ENCODE measurements around the gene FRG1.
A peak's percentile ranks its signal among the peaks of the same experiment; 100 is the strongest.
"Not testable (repeated sequence)": the region's sequence is repeated elsewhere in the genome, so short reads cannot be mapped to it uniquely, and the experiment has no call there.

Gene FRG1

GRCh38 chr4:189912170-189912569 lies 28.5 kb upstream of the FRG1 start:
- Histone ChIP-seq H3K79me2 (ENCODE audit: control insufficient read depth, insufficient read depth, low read length, poor library complexity) (no peaks in the 10 kb centered on the region), H3K79me1 (ENCODE audit: low read length) (no peaks in the 10 kb centered on the region), H4K12ac (ENCODE audit: low read depth, low read length) (no peak overlapping the region), H3K18ac (ENCODE audit: low read length) (no peak overlapping the region), H2AK5ac (ENCODE audit: low read length) (no peak overlapping the region), H3K4me2 (ENCODE audit: low read length) (no peak overlapping the region), H2BK12ac (ENCODE audit: low read length) (no peak overlapping the region), H2BK120ac (ENCODE audit: insufficient read depth, low read length, poor library complexity) (no peak overlapping the region), H2AFZ (ENCODE audit: insufficient read depth, low read length, poor library complexity) (no peak overlapping the region), H3K4me1 (ENCODE audit: control insufficient read depth in 1 of 2, insufficient read depth in 2 of 2, low read length in 2 of 2) (no peaks in the 10 kb centered on the region), H3K36me3 (ENCODE audit: control insufficient read depth in 1 of 2, insufficient read depth in 2 of 2, low read length in 2 of 2) (no peaks in the 10 kb centered on the region), H2BK5ac (ENCODE audit: low read depth, low read length, poor library complexity) (no peak overlapping the region), H3K4me3 (ENCODE audit: low read depth, low read length) (no peak overlapping the region), H3K4ac (ENCODE audit: low read depth, low read length) (no peak overlapping the region), H3K27ac (ENCODE audit: low read depth, low read length) (no peak overlapping the region), H4K8ac (ENCODE audit: low read depth, low read length) (no peak overlapping the region), H3K23ac (ENCODE audit: low read length) (no peak overlapping the region), H3K27me3 (ENCODE audit: insufficient read depth, low read length) (no peaks in the 10 kb centered on the region), H3K9ac (ENCODE audit: low read length) (no peak overlapping the region), H3K14ac (ENCODE audit: low read length) (no peak overlapping the region), H3K9me3 (ENCODE audit: insufficient read depth, low read depth, low read length) (peaks cover 4% of the 10 kb centered on the region), H4K91ac (ENCODE audit: low read depth, low read length) (no peak overlapping the region)
- WGBS (ENCODE audit: extremely low coverage, insufficient coverage, insufficient read length): no CpG with 5 or more reads among the region's 6 CpGs
- peak in 1 of 2 donors; percentile 15 for DNase-seq

- Histone ChIP-seq H2AK5ac (ENCODE audit: low read length) (no peak overlapping the region), H3K27me3 (ENCODE audit: insufficient read depth, low read length) (no peaks in the 10 kb centered on the region), H4K12ac (ENCODE audit: low read depth, low read length) (no peak overlapping the region), H3K4ac (ENCODE audit: low read depth, low read length) (no peak overlapping the region), H4K8ac (ENCODE audit: low read depth, low read length) (no peak overlapping the region), H3K9me3 (ENCODE audit: insufficient read depth, low read depth, low read length) (peaks cover 4% of the 10 kb centered on the region), H3K79me2 (ENCODE audit: control insufficient read depth, insufficient read depth, low read length, poor library complexity) (no peaks in the 10 kb centered on the region), H4K91ac (ENCODE audit: low read depth, low read length) (no peak overlapping the region), H3K79me1 (ENCODE audit: low read length) (no peaks in the 10 kb centered on the region), H3K9ac (ENCODE audit: low read length) (no peak overlapping the region), H3K18ac (ENCODE audit: low read length) (no peak overlapping the region), H2AFZ (ENCODE audit: insufficient read depth, low read length, poor library complexity) (no peak overlapping the region), H2BK120ac (ENCODE audit: insufficient read depth, low read length, poor library complexity) (no peak overlapping the region), H3K4me3 (ENCODE audit: low read depth, low read length) (no peak overlapping the region), H3K36me3 (ENCODE audit: control insufficient read depth in 1 of 2, insufficient read depth in 2 of 2, low read length in 2 of 2) (no peaks in the 10 kb centered on the region), H2BK5ac (ENCODE audit: low read depth, low read length, poor library complexity) (no peak overlapping the region), H2BK12ac (ENCODE audit: low read length) (no peak overlapping the region), H3K14ac (ENCODE audit: low read length) (no peak overlapping the region), H3K4me1 (ENCODE audit: control insufficient read depth in 1 of 2, insufficient read depth in 2 of 2, low read length in 2 of 2) (no peaks in the 10 kb centered on the region), H3K4me2 (ENCODE audit: low read length) (no peak overlapping the region), H3K27ac (ENCODE audit: low read depth, low read length) (no peak overlapping the region), H3K23ac (ENCODE audit: low read length) (no peak overlapping the region)
- DNase-seq: no peak
- WGBS (ENCODE audit: extremely low coverage, insufficient coverage, insufficient read length): no CpG with 5 or more reads among the region's 23 CpGs
Measured at GRCh38 chr4:189917161-189917891, 23.3 kb upstream of the FRG1 start.

GRCh38 chr4:189921058-189921457 lies 19.6 kb upstream of the FRG1 start:
- no peaks in the 10 kb centered on the region for H3K27me3 ChIP-seq (ENCODE audit: insufficient read depth, low read length)

GRCh38 chr4:189926742-189927141 lies 13.9 kb upstream of the FRG1 start:
- H3K27ac ChIP-seq (ENCODE audit: low read depth, low read length); H3K79me2 ChIP-seq (ENCODE audit: control insufficient read depth, insufficient read depth, low read length, poor library complexity); H3K4me1 ChIP-seq (ENCODE audit: control insufficient read depth in 1 of 2, insufficient read depth in 2 of 2, low read length in 2 of 2); H3K9ac ChIP-seq (ENCODE audit: low read length); H4K91ac ChIP-seq (ENCODE audit: low read depth, low read length); H2AFZ ChIP-seq (ENCODE audit: insufficient read depth, low read length, poor library complexity); H3K9me3 ChIP-seq (ENCODE audit: insufficient read depth, low read depth, low read length); H2AK5ac ChIP-seq (ENCODE audit: low read length); H3K18ac ChIP-seq (ENCODE audit: low read length); H3K14ac ChIP-seq (ENCODE audit: low read length); H3K23ac ChIP-seq (ENCODE audit: low read length); H3K4me2 ChIP-seq (ENCODE audit: low read length); H3K27me3 ChIP-seq (ENCODE audit: insufficient read depth, low read length); H2BK5ac ChIP-seq (ENCODE audit: low read depth, low read length, poor library complexity); H3K4ac ChIP-seq (ENCODE audit: low read depth, low read length); H3K36me3 ChIP-seq (ENCODE audit: control insufficient read depth in 1 of 2, insufficient read depth in 2 of 2, low read length in 2 of 2); H3K79me1 ChIP-seq (ENCODE audit: low read length); DNase-seq; H4K12ac ChIP-seq (ENCODE audit: low read depth, low read length); H3K4me3 ChIP-seq (ENCODE audit: low read depth, low read length); H2BK120ac ChIP-seq (ENCODE audit: insufficient read depth, low read length, poor library complexity); H4K8ac ChIP-seq (ENCODE audit: low read depth, low read length); H2BK12ac ChIP-seq (ENCODE audit: low read length): not testable (repeated sequence)
- WGBS (ENCODE audit: extremely low coverage, insufficient coverage, insufficient read length): no CpG with 5 or more reads among the region's 5 CpGs

More at GRCh38 chr4:189921058-189921457, 19.6 kb upstream of the FRG1 start:
- peaks cover 4% of the 10 kb centered on the region for H3K9me3 ChIP-seq (ENCODE audit: insufficient read depth, low read depth, low read length)
- H3K23ac ChIP-seq (ENCODE audit: low read length): no peak overlapping the region
- H3K14ac ChIP-seq (ENCODE audit: low read length): no peak overlapping the region
- H4K91ac ChIP-seq (ENCODE audit: low read depth, low read length): no peak overlapping the region
- no peak overlapping the region for H3K4ac ChIP-seq (ENCODE audit: low read depth, low read length)
- no peaks in the 10 kb centered on the region for H3K36me3 ChIP-seq (ENCODE audit: control insufficient read depth in 1 of 2, insufficient read depth in 2 of 2, low read length in 2 of 2)
- H3K79me2 ChIP-seq (ENCODE audit: control insufficient read depth, insufficient read depth, low read length, poor library complexity): no peaks in the 10 kb centered on the region
- H3K27ac ChIP-seq (ENCODE audit: low read depth, low read length): no peak overlapping the region
- H3K4me3 ChIP-seq (ENCODE audit: low read depth, low read length): no peak overlapping the region
- WGBS (ENCODE audit: extremely low coverage, insufficient coverage, insufficient read length): no CpG with 5 or more reads among the region's 1 CpG
- no peaks in the 10 kb centered on the region for H3K79me1 ChIP-seq (ENCODE audit: low read length)
- no peak overlapping the region for H2BK120ac ChIP-seq (ENCODE audit: insufficient read depth, low read length, poor library complexity)
- H2AK5ac ChIP-seq (ENCODE audit: low read length): no peak overlapping the region
- H2AFZ ChIP-seq (ENCODE audit: insufficient read depth, low read length, poor library complexity): no peak overlapping the region
- DNase-seq: no peak
- H4K8ac ChIP-seq (ENCODE audit: low read depth, low read length): no peak overlapping the region
- no peak overlapping the region for H2BK12ac ChIP-seq (ENCODE audit: low read length)
- no peak overlapping the region for H4K12ac ChIP-seq (ENCODE audit: low read depth, low read length)
- no peak overlapping the region for H3K4me2 ChIP-seq (ENCODE audit: low read length)
- H3K18ac ChIP-seq (ENCODE audit: low read length): no peak overlapping the region
- H3K9ac ChIP-seq (ENCODE audit: low read length): no peak overlapping the region
- no peaks in the 10 kb centered on the region for H3K4me1 ChIP-seq (ENCODE audit: control insufficient read depth in 1 of 2, insufficient read depth in 2 of 2, low read length in 2 of 2)
- H2BK5ac ChIP-seq (ENCODE audit: low read depth, low read length, poor library complexity): no peak overlapping the region
